Breast epithelium (tissue), 3 donors: Measurements from ENCODE around the gene WASHC4.

Experiments used
- POLR2A ChIP-seq: fragments of 450-650 bp; IDR thresholded peaks from one replicate; pipeline ENCODE4 v1.6.1; 2016; ENCODE audit warnings: antibody characterized with exemption, mild to moderate bottlenecking, moderate library complexity
- POLR2AphosphoS5 ChIP-seq, 3 donors: sonication (generic); formaldehyde crosslinking; IDR thresholded peaks; one replicate each; pipeline ENCODE4 v1.6.1; 2017; ENCODE audit warnings: antibody characterized with exemption in 3 of 3
- TF ChIP-seq, protein P1 (sequence below), 3 donors: fragments of 450-650 bp; IDR thresholded peaks; one replicate each; pipeline ENCODE4 v1.5.1; 2016 to 2017; ENCODE audit warnings: antibody characterized with exemption in 3 of 3, mild to moderate bottlenecking in 3 of 3, moderate library complexity in 3 of 3

DNA sequence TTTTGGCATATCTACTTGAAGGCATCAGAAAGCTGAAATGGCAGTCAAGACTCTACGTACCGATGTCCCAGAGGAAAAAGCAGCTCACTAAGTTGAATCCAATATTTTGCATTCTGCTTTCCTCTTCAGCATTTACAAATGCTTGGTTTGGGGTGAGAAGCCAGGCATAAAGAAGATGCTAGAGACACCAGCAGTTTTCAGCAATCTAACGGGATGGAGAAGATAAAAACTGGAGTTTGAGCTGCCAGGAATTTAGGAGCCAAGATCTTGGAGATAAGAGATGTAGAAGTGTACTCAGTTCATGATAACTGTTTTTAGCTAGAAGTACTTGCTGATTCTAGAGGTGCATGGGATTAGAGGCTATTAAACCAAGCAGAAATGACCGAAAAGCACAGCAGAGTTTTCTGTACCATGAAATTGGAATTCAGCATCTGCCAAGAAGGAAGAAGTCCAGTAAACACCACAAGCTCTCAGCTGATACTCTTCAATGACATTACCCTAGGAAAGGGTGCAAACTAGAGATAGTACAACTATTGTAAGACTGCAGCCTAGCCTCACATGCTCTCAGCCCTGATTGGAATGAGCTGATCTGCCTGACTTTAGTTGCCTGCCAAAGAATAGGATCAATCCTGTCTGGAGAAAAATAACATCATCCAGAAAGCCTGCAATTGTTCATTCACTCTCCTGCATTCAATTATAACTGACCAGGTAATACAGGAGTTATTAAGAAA, 15.9 kb upstream of the WASHC4 start:
- TF ChIP-seq POLR2A, result no peak
- TF ChIP-seq, protein P1, sequence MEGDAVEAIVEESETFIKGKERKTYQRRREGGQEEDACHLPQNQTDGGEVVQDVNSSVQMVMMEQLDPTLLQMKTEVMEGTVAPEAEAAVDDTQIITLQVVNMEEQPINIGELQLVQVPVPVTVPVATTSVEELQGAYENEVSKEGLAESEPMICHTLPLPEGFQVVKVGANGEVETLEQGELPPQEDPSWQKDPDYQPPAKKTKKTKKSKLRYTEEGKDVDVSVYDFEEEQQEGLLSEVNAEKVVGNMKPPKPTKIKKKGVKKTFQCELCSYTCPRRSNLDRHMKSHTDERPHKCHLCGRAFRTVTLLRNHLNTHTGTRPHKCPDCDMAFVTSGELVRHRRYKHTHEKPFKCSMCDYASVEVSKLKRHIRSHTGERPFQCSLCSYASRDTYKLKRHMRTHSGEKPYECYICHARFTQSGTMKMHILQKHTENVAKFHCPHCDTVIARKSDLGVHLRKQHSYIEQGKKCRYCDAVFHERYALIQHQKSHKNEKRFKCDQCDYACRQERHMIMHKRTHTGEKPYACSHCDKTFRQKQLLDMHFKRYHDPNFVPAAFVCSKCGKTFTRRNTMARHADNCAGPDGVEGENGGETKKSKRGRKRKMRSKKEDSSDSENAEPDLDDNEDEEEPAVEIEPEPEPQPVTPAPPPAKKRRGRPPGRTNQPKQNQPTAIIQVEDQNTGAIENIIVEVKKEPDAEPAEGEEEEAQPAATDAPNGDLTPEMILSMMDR (IDR thresholded peaks at IDR 0.05), result no peak
- no peak for TF ChIP-seq POLR2AphosphoS5 (IDR thresholded peaks at IDR 0.05)
